Ecto neural progenitor cell (in vitro differentiated cells): ENCODE measurements around the gene PCK2.

ENCODE experiments used
- DNase-seq: peaks from one replicate; pipeline ENCODE4 v3.0.0-alpha.2; 2018; ENCODE audit warnings: low spot score

PCK2 gene

GRCh38 chr14:24075485-24076301 is 18.4 kb upstream of the PCK2 start:
- no peak for DNase-seq

- no peak for DNase-seq
These were observed 17.9 kb upstream of the PCK2 start for GRCh38 chr14:24076302-24076601.

DNA sequence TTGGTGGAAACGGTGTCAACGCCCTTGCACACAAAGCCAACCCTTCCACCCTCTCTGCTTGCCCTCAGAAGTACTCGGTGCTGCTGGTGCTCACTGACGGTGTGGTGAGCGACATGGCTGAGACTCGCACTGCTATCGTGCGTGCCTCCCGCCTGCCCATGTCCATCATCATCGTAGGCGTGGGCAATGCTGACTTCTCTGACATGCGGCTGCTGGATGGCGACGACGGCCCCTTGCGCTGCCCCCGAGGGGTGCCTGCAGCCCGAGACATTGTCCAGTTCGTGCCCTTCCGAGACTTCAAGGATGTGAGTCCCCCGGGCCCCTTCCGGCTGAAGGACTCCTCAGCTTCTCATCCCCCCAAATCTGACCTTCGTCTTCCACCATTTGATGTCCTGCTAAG is 17.0 kb upstream of the PCK2 start:
- no peak for DNase-seq

GRCh38 chr14:24078146-24078545 is 16.0 kb upstream of the PCK2 start:
- DNase-seq: no peak

DNA sequence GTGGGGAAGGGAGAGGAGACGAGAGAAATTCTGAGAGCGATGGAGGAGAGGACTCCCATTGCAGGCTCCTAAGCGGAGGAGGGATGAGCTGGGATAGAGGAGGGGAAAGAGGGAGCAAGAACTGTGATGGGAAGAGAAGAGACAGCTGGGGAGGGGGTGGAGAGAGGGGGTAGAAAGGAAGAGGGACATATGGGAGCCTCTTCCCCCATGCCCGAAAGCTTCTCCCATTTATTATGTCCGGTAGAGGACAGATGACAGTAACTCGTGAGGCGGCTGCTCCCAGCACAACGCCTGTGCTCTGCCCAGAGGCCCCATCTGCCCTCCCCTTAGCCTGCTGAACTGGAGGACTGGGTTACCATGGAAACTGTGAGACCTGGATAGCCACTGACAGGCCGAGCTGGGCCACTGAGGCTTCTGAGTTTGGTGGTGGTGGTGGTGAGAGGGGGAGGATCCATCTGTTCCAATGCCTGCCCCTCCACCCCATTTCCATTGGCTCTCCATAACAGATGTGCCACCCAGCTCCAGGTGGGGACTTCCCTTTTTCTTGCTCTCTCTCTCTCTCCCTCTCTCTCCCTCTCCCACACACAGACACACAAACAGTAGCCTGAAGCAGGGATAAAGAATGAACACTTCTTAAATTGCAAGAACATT is 14.5 kb upstream of the PCK2 start:
- peak; percentile 81 for DNase-seq

- DNase-seq: no peak
These were observed 14.0 kb upstream of the PCK2 start for GRCh38 chr14:24080142-24080530.

DNA sequence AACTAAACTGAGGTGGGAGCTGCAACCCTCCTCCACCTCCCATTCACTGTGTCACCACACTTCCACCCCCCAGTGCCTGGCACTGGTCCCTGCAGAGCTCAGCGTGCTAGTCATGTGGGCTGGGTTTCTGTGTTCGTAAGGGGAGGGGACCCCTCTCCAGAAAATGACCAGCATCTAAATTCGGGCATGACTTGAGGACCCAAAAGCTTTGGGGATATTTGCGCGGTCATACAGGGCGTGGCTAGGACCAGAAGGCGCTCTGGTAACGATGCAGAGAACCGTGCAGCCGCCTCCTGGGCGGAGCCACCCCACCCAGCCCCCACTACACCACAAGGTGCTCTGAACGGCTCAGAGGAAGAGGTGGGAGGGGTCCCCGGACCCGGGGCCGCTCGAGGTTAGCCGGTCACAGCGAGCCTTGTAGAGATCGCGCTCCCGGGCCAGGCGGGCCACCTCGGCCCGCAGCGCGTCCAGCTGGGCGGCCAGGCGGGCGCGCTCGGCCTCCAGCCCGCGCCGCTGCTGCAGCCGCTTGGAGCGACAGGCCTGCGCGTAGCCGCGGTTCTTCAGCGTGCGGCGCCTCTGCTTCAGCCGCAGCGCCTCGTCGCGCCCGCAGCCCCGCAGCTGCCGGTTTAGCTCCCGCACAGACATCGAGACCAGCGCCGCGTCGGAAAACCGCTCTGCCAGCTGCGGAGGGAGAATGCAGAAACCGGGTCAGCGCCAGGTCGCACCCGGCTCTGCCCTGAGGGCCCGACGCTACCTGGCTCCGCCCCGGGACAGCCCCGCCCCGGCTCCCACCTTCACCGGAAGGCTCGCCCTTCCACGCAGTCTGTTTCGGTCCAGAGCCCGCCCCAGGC is 13.0 kb upstream of the PCK2 start:
- peak; percentile 72 for DNase-seq

GRCh38 chr14:24081739-24082211 is 12.3 kb upstream of the PCK2 start:
- no peak for DNase-seq

DNA sequence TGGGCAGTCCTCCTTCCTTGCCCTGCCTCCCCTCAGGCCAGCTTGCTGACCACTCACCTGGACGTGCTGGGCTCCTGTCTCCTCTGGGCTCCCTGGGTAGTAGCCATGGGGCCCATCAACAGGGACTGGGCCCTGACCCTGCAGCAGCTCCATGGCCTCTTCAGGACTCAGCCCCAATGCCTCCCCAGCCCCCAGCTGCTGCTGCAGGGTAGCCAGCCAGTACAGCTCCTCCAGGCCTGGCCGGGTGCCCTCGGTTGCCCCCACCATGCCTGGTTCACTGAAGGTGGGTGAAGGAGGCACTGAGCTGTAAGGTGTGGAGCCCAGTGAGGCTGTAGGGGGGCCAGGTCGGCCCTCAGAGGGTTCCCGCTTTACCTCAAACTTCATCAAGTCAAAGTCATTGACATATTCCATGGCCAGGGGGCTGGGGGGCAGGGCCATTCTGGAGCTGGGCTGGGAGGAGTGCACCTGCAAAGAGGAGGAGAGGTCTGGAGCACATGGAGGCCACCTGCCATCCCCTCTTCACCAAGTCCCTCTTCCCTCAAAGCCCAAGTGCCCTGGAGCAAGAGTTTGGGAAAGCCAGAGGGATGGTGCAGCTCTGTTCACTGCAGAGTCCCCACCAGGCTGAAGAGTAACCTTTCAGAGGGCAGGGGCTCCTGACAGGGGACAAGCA is 11.6 kb upstream of the PCK2 start:
- DNase-seq: no peak

DNA sequence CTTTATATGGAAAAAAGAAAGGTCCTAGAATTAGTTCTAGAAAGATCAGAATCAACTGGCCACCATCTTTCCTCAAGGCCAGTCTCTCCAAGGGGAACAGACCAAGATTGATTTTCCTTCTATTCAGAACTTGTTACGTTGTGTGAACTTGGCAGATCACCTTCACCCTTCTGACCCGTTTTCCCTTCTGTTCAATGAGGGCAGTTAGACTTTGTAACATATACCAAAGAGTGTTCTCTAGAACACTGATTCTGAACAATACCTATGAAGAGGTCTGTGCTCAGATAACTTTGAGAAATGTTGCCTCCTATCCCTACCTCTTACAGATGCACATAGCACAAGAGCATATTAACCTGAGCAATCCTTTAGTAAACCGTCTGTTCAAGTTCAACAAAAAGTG is 10.6 kb upstream of the PCK2 start:
- no peak for DNase-seq

DNA sequence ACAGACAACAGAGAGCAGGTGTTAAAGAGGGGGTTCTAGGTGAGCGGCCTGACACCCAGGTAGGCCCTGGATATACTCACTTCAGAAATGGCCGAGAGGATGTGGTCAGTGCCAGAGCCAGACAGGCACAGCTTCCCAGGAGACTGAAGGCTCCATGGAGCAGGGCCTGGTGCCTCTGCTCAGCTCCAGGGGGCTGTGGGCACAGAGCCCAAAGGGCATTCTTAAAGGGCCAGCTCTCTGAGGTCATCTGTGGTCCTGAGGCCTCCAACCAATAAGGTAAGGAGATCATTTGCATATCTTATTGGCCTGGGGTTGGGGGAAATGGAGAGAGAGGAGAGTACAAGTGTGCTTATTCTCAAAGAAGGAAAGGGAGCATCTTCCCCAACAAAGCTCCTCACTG is 9.7 kb upstream of the PCK2 start:
- DNase-seq: no peak

- no peak for DNase-seq
These were observed 8.9 kb upstream of the PCK2 start for GRCh38 chr14:24085215-24085614.

DNA sequence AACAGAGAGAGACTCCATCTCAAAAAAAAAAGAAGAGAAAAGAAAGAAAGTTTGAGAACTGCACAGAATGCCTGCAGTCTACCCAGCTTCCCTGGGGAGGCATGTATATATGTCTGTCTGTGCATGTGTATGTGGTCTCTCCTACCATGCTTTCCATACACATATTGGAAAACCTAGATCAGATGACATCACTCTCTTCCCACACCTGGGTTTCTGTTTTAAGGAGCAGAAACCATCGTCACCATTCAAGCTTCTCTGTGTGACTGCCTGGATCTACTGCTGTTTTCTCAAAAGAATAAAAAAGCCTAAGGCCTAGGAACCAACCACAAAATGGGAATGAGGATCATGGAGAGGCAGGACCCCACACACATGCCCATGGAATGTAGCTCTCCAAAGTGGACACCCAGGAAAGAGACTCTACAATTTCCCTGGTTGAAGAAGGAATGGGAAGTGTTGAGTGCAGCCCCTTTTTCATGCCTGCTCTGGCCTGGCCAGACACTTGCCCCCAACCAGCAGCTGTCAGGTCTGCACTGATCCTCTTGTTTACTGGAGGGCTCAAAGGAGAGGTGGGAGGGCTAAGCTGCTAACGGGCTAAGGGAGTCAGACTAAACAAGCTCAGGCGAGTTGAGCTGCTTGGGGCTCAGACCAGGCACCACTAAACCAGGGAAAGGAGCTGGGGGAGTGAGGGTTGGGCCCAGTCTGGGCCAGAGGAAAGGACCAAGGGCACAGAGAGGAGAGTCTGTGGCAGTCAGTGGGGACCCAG is 7.7 kb upstream of the PCK2 start:
- peak; percentile 63 for DNase-seq

- no peak for DNase-seq
These were observed 7.1 kb upstream of the PCK2 start for GRCh38 chr14:24087004-24087403.

DNA sequence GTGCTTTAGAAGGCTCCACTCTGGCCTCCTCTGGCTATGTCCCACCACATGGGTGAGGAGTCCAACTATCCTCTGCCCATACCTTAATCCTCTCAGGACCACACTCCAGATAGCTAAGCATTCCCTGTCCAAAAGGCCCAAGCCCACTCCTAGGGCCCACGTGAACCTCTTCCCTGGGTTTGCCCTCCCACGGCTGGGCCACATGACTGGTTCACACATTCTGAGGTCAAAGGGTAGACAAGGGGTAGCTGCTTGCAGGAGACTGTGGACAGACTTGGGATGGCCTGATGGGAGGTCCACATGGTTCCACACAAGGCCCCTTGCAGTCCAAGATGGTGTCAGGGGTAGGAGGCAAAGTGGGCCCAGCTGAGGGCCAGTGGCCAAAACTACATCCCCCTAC is 6.0 kb upstream of the PCK2 start:
- no peak for DNase-seq

GRCh38 chr14:24089890-24090289 is 4.2 kb upstream of the PCK2 start:
- DNase-seq: no peak

DNA sequence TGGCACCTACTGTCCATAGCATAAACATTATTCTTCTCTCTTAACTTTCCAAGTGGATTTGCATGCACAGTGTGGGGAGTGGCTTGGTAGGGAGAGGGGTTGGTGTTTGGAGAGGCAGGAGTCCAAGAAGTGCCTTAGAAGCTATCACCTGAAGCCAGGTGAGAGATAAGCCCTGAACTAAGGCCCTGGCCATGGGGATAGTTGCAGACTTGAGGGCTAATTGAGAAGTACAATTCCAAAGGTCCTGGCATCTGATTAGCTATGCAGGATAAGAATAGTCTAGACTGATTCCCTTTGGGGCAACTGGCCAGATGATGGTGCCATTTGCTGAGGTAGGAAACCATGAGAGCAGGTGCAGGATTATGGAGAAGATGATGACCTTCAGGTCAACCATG is 2.0 kb upstream of the PCK2 start:
- no peak for DNase-seq

- DNase-seq: no peak
These were observed 1.5 kb upstream of the PCK2 start for GRCh38 chr14:24092505-24093206.

DNA sequence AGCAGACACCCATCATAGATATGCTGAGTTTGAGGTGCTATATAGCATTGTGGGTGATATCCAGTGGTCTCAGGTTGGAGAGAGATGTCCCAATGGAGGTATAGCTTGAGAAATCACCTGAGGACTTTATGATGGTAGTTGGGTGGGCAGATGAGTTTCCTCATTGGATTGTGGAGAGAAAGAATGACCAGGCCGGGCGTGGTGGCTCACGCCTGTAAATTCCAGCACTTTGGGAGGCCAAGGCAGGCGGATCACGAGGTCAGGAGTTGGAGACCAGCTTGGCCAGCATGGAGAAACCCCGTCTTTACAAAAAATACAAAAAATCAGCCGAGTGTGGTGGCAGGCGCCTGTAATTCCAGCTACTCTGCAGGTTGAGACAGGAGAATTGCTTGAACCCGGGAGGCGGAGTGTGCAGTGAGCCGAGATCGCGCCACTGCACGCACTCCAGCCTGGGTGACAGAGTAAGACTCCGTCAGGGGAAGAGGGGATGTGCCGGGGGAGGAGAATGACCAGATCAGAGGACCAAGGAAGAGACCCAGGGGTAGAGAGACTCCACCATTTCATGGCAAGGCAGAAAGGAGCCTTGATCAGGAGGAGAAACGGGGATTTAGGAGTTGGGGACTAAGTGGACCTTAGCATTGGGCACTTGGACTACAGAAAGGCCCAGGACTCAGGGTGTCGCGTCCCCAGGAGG is 757 bp upstream of the PCK2 start:
- DNase-seq: no peak

- DNase-seq: peak; percentile 58
These were observed 745 bp downstream of the PCK2 start for GRCh38 chr14:24094841-24095270.
